Activated T-cell treated with anti-CD3 and anti-CD28 coated beads, Interleukin-2, amount 50 U/mL, for 1 hour (primary cell): ENCODE results near the gene INPP5A.

Source experiments
- DNase-seq: peaks from one replicate; pipeline ENCODE4 v3.0.0-alpha.2; 2020

The INPP5A gene

GRCh38 chr10:132684164-132684891 is 146.7 kb downstream of the INPP5A start:
- no peak for DNase-seq

DNA sequence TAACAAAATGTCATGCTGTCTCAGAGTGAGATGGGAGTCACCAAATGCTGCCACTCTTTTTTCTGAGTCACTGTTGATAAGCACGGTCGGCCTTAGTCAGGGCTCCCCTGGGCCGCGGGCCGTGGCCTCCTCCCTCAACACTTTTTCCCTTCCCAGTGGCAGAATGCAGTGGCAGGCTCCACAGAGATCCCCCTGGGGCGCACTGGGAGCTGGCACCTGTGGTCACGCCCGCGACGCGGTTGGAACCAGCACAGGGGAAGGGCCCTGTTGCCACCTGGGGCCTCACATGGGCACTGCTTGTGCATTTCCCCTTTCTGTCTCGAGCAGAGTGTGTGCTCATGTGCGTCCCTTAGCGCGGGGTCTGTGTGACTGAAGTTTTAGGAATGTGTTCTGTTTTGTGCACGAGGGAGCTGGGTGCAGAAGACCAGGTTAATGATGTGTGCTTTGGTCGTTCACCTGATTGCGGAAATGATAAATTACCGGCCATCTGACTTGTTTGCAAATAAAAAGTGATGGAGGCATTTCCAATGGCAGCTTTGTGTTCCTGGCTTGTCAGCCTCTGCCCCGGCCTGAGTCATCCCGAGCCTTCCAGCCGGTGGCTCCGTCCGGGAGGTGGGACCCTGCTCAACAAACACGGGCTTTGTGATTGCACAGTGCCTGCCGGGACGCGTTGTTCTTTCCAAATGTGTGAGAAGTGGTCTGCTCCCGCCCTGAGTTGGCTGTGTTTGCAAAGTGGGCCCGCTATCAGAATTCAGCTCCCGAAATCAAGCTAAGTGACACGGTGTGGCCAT is 147.7 kb downstream of the INPP5A start:
- no peak for DNase-seq

DNA sequence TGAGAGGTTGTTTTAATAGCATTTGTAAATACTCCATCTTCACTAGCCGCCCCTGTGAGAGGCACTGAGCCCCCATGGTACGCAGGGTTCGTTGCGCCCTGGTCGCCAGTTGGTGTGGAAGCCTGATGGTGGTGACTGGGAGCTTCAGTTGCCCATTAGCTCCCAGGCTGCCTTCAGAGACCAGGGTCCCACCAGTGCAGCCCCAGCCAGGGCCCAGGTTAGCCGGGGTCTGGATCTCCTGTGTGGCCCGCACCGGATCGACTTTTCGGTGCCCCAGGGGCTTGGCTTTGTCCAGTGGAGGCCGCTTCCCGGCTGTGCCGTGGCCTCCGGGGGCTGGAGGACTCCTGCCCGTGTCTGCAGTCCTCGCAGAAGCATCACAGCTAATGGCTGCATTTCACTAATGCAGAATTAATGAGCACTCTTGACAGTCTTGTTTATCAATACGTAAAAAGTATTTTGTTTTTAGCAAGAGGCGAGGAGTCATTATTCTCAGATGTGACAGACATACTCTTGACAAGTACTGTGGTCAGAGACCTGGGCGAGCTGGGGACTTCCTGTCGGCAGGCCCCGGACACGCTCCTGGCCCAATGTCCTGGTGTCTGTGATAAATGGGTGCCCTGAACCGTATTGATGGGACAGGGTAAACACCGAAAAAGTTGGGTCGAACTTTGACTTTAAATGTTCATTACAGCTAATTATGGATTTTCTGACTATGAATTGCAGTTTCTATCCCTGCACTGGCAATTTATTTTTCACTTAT is 148.5 kb downstream of the INPP5A start:
- no peak for DNase-seq

DNA sequence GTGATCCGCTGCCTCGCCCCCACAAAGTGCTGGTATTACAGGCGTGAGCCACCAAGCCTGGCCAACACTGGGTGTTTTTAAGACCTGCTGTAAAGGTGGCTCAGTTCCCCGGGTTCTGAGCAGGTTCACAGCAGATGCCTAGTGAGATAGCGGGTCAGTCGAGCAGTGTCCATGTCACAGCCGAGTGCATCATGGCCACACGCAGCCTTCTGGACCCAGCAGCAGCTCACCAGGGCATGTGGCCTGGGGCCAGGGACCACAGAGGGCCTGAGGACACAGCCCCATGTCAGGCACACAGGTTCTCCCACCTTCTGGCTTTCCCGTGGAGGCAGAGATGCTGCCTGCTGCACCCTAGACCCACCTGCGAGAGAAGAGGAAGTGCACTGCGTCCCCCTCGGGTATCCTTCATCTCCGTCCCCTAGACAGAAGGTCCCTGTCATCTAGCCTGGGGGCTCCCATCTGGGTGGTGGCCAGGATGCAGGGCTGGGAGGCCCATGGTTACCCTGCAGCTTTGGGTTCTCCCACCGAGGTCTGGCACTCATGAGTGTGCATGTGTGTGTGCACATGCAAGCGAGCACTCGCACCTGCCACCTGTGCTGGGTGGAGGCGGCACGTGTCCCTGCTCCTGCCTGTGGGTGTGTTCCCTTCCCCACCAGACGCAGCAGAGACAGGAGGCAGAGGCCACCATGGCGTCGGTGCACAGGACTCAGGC is 149.8 kb downstream of the INPP5A start:
- no peak for DNase-seq

DNA sequence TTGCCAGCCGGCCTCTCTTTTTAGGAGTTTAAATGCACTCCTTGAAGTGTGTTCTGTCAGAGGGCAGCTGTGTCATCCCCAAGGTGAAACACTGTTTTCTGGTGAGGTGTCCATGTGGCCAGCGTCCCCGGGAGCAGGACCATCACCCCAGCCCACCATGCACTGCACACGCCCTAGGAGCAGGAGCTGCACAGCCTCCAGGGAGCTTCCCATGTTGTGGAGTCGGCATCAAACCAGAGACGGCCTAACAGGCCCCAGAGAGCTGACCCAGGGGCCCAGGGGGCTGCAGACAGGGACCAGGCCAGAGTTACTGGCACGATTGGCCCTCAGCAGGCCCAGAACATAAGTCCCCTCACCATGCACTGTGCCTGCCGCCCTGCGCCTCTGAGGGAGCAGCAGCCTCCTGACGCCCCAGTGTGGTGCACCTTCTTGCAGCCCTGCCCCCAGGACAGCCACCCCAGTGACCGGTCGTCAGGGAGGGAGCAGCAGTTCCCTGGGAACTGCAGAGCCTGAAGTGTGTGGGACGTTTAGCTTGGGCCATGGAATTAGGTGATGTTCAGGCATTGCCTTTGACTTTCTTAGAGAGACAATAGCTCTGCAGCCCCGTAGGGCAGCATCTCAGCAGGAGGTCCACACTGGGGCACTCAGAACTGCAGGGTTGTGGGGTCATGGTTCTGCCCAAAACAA is 150.4 kb downstream of the INPP5A start:
- DNase-seq = no peak

DNA sequence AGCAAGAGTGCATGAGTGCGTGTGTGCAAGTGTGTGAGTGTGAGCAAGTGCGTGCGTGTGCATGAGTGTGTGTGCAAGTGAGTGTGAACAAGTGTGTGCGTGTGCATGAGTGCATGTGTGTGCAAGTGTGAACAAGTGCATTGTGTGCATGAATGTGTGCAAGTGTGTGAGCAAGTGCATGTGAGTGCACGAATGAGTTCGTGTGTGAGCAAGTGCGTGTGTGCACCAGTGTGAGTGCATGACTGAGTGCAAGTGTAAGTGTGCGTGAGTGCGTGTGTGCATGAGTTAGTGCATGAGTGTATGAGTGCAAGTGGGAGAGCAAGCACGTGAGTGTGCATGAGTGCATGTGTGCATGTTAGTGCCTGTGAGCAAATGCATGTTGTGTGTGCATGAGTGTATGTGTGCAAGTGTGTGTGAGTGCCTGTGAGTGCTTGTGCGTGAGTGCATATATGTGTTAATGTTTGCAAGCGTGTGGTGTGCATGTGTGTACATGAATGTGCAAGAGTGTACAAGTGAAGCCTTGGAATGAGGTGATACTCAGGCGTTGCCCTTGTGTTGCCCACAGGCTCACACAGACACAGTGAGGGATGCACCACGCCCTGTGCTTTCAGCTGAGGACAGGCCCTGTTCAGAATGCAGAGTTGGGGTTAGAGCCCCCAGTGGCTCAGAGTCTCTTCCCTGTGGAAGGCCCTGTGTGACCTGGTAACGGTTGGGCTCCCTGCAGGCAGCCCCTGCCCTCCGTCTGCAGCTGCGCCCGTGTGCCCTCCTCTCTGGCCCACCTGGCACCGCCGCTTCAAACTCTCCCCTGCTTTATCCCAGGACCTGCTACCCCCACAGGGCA is 151.2 kb downstream of the INPP5A start:
- no peak for DNase-seq

DNA sequence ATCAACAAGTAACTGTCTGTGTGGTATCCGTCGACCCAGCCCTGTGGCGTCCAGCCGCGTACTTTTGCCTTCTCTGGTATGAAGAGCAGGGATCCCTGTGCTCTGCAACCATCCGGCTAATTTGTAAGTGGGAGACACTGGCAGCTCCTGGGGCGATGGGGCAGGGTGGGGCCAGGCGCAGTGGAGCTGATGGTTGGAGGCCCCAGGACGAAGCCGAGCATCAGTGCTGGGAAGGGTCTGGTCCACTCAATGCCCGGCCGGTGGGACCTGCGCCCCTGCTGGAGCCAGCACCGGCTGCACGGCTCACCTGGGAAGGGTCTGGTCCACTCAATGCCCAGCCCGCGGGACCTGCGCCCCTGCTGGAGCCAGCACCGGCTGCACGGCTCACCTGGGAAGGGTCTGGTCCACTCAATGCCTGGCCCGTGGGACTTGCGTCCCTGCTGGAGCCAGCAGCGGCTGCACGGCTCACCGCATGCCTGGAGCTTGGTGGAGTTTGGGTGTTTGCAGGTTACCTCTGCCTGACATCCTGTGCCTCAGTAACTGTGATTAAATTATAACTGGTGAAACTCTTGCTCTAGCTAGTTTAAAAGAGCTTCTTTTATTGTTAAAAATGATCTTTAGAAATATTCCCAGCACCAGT is 152.3 kb downstream of the INPP5A start:
- no peak for DNase-seq

DNA sequence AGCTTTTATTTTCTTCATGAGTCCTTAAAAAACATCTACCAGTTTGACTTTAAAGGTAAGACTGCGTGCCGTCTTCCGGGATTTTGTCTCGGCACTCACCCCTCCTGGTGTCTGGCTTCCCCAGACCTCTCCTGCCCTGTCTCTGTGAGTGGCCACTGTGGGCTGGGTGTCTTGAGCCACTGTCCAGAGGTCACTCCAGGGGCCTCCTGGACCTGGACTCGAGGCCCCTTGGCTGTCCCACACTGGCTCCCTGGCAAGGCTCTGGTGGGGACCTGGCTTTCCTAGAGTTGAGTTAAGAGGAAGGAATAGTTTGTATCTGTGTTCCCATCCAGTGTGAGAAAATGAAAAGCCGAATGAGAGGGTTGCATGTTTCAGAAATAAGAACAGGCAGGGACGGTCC is 152.8 kb downstream of the INPP5A start:
- DNase-seq = no peak

DNA sequence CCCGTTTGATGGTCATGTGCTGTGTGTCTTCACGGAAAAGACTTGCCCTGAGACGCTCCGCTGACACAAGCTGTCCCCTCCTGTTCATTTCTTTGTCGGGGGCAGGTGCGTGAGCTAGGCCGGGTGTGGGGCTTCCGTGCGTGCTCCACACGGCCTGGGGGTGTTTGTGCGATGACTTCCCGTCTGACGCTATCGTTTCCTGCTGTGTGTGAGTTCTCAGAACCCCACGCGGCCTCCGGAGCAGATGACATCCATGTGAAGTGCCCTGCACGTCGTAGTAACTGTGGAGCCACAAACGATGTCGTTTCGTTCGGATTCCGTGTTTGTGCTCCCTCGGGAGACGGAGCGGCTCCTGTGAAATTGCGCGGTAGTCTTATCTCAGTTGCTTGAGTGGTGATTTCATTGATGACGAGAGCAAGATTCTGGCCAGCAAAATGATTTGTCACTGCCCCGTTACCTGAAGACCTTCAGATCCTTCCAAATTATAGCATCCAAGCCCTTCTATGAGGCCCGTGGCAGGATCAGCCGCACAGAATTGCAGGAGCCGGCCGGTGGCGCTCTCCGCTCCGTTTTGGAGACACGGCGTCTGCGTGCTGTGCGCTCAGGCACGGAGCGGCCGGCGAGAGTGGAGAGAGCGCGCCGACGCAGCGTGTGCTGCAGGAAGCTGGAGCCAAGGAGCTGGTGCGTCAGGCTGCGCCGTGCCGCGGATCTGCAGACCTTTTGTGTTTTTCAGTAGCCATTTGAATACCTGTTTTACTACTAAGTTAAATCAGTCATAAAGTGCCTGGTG is 153.4 kb downstream of the INPP5A start:
- no peak for DNase-seq

DNA sequence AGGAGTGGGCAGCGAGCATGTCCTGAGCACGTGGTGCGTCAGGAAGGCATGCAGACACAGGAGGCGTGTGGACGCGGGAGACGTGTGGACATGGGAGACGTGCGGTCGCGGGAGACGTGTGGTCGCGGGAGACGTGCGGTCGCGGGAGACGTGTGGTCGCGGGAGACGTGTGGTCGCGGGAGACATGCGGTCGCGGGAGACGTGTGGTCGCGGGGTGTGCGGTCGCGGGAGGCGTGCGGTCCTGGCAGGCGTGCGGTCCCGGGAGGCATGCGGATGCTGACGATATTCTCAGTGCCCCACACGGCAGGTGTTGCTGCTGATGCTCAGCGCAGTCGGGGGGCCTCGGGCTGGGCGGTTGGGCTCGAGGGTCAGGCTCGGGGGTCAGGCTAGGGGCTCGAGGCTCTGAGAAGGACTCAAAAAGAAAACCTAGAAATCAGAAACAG is 154.1 kb downstream of the INPP5A start:
- DNase-seq = no peak

GRCh38 chr10:132692311-132692710 is 154.7 kb downstream of the INPP5A start:
- no peak for DNase-seq

DNA sequence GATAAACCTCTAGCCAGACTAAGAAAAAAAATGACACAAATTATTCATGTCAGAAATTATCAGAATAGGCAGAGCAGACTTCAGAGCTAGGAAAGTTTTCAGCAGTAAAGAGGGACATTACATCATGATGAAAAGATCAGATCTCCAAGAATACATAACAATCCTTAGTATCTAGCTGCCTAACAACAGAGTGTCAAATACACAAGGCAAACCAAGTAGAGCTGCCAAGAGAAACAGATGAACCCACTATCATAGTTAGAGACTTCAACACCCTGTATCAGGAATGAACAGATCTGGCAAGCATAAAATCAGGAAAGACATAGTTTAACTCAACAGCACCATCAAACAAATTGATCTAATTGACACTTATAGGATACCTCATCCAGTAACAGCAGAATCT is 156.1 kb downstream of the INPP5A start:
- DNase-seq = no peak

DNA sequence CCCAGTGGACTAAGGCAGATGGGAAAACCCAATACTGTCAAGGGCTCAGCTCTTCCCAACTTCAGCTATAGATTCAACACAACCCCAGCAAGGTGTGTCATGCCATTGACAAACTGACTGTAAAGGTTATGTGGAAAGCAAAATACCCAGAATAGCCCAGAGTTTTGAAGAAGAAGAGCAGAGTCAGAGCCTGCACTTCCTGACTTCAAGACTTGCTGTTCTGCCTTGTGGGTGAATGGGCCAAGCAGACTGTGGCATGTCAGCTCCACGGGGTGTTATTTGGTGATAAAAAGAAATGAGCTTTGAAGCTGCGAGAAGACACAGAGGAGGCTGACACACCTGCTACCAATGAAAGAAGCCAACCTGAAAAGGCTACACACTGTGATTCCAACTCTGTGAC is 158.6 kb downstream of the INPP5A start:
- no peak for DNase-seq

DNA sequence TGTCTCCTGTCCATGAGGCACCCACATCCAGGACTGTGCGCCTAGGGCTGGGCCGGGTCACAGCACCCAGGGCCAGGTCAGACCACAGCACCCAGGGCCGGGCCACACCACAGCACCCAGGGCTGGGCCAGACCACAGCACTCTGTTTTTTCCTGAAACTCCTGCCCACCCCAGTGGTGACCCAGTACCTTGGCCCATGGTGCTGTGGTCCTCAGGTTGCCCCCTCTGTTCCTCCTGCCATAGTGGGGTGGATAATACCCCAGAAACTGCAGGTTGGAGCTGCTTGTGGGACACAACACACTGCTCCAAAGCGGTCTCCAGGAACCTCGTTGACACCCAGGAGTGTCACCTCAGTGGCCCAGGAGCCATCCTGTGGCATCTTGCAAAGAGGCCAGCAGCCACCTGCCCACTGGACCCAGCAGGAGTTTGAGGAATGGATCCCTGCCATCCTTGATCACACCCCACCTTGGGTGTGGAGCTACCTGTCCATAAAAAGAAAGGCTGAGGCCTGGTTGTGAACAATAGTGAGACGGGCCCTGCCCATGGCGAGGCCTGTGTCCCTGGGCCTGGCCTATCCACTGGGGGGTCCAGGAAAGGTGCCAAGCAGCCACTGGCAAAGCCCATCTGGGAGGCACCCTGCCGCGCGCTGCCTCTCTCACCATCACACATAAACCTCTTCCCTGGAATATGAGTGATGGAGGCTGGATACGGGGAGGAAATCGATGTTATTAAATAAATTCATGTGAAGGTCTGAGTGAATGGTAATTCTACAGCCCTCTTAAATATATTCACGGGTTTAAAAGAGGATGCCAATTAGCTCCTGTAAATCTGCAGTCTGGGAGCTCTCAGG is 159.4 kb downstream of the INPP5A start:
- DNase-seq = no peak

- no peak for DNase-seq
These were observed 160.1 kb downstream of the INPP5A start for GRCh38 chr10:132697578-132698200.

DNA sequence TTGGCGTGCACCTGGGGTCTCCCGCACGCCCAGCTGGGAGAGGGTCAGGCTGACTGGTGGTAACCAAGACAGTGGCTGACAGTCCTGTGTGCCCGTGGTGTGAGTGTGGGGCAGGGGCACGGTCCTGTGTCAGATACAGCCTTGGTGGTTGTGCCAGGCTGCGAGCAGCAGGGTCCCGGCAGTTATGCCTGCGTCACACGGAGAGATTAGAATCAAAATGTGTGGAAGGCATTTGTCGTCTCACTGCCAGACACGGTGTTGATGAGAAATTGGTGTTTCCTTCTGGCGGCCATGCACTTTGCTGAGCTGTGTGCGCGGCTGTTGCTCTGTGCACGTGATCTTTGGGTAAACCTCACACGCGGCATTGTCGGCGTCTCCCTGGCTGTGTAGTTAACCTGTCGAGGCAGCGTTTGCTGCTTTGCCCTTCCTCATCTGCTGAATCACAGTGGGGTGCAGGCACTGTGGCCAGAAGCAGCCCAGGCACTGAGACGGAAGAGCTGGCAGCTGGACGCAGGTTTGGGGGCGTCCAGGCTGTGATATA is 160.7 kb downstream of the INPP5A start:
- no peak for DNase-seq

DNA sequence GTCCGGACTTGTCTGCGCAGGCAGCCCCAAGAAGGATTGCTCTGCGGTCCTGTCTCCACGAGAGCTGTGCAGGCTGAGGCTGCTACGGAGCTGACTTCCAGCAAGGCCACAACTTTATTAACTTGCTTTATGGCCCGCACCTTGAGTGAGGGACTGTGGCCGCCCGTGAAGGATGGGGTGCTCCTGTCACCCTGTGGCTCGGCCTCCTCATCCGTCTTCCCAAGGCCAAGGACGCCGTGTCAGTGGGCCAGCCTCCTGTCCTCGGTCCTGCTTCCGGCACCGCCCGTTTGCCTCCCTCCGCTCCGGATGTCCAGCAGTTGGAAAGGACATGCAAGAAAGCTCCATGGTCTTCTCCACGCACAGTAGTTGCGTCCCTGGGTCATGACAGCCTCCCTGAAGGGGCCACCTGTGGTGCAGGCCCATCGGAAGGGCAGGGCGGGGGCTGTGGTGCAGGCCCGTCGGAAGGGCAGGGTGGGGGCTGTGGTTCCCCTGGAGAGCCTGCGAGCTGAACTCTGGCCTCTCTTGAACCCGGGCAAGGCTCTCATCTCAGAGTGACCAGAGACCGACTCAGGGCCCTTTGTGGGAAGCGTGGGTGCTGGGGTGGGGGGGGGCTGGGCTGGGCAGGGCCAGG is 161.3 kb downstream of the INPP5A start:
- DNase-seq = no peak
